ENCODE data around the gene ADAMTS7.
A peak's percentile ranks its signal among the peaks of the same experiment; 100 is the strongest.
"Not testable (repeated sequence)": the region's sequence is repeated elsewhere in the genome, so short reads cannot be mapped to it uniquely, and the experiment has no call there.

ADAMTS7 gene

DNA sequence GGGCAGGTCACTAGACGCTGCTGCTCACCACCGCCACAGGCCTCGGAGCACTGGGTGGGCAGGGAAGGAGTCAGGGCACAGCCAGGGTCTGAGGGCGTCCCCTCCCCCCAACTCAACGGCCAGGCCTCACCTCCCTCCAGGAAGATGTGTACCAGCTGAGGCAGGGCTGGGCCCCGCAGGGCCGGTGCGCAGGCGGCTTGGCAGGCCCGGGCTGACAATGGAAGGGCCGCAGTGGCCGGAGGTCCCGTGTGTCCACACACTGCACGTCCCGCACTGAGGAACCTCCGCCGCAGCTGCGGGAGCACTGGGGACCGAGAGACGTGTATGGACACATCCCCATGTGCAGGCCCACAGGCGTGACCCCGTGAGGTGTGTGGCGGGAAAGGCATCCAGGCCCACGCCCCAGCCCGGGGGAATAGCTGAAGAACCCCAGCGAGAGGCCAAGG lies 47.4 kb downstream of the ADAMTS7 start:
- TF ChIP-seq, protein P1, sequence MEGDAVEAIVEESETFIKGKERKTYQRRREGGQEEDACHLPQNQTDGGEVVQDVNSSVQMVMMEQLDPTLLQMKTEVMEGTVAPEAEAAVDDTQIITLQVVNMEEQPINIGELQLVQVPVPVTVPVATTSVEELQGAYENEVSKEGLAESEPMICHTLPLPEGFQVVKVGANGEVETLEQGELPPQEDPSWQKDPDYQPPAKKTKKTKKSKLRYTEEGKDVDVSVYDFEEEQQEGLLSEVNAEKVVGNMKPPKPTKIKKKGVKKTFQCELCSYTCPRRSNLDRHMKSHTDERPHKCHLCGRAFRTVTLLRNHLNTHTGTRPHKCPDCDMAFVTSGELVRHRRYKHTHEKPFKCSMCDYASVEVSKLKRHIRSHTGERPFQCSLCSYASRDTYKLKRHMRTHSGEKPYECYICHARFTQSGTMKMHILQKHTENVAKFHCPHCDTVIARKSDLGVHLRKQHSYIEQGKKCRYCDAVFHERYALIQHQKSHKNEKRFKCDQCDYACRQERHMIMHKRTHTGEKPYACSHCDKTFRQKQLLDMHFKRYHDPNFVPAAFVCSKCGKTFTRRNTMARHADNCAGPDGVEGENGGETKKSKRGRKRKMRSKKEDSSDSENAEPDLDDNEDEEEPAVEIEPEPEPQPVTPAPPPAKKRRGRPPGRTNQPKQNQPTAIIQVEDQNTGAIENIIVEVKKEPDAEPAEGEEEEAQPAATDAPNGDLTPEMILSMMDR (IDR thresholded peaks at IDR 0.05) = no peak
- H3K27ac ChIP-seq = no peak overlapping the region

GRCh38 chr15:78762985-78763795 lies 48.1 kb downstream of the ADAMTS7 start:
- Histone ChIP-seq H3K27ac (no peak overlapping the region), H3K4me3 (ENCODE audit: low read depth in 1 of 2, low read length in 1 of 2) (no peak overlapping the region), H3K36me3 (no peaks in the 10 kb centered on the region), H3K9me3 (no peaks in the 10 kb centered on the region), H3K4me1 (ENCODE audit: control insufficient read depth in 1 of 2, insufficient read depth in 1 of 2, low read depth in 1 of 2, low read length in 1 of 2) (peaks cover 17 to 25% of the 10 kb centered on the region in 2 experiments), H3K27me3 (no peaks in the 10 kb centered on the region)
- TF ChIP-seq, protein P1 (IDR thresholded peaks at IDR 0.05) = no peak

More for the DNA sequence above, 47.4 kb downstream of the ADAMTS7 start:
- no peak overlapping the region for H3K4me3 ChIP-seq (ENCODE audit: low read depth in 1 of 2, low read length in 1 of 2)
- H3K36me3 ChIP-seq = no peaks in the 10 kb centered on the region
- H3K4me1 ChIP-seq (ENCODE audit: control insufficient read depth in 1 of 2, insufficient read depth in 1 of 2, low read depth in 1 of 2, low read length in 1 of 2) = peaks cover 17 to 25% of the 10 kb centered on the region in 2 experiments
- no peaks in the 10 kb centered on the region for H3K9me3 ChIP-seq
- H3K27me3 ChIP-seq = no peaks in the 10 kb centered on the region

DNA sequence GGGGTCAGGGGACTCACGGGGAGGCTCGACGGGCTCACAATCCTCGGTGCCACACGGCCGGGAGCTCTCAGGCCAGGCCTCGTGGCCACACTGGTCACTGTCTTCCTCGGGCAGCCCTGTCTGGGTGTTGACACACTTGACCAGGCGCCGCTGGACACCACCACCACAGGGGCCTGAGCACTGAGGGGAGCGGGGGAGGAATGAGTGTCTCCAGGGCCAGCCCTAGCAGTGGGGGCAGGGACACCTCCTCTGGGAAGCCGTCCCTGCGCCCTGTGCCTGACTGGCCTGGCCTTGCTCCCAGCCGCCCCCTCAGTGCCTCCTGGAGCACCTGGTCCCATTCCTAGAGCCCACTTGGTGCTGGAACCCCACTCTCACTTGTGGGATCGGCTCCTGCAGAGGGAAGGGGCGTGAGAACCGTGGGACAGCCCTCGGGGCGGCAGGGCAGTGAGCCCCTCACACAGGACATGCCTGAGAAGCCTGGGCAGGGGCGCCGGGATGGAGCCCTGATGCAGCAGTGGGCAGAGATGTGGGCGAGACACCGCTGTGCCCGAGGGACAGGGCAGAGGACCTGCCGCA lies 48.8 kb downstream of the ADAMTS7 start:
- H3K4me3 ChIP-seq (ENCODE audit: low read depth in 1 of 2, low read length in 1 of 2); H3K27me3 ChIP-seq; H3K9me3 ChIP-seq; H3K36me3 ChIP-seq; H3K27ac ChIP-seq: not testable (repeated sequence)
- H3K4me1 ChIP-seq (ENCODE audit: control insufficient read depth in 1 of 2, insufficient read depth in 1 of 2, low read depth in 1 of 2, low read length in 1 of 2) = peaks cover 17 to 29% of the 10 kb centered on the region in 2 experiments

DNA sequence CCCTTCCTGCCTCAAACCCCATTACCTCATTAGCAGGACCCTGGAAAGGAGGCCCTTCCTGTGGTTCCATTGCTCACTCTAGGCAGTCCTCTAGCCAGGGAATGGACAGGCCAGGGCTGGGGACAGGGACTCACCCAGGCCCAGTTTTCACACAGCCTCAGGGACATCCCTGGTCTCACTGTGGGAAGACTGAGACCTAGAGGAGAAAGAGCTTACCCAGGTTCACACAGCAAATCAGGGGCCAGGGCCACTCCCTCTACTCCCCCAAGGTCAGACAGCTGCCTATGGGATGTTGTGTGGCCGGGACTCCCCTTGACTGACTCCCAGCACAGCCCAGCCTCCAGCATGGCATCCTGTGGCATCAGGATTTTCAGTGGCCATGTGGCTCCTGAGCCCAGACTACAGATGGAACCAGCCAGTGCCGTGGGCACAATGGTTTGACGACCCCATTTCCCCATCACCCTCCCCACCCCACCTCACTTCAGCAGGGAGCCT lies 49.3 kb downstream of the ADAMTS7 start:
- no peaks in the 10 kb centered on the region for H3K9me3 ChIP-seq
- H3K4me1 ChIP-seq (ENCODE audit: control insufficient read depth in 1 of 2, insufficient read depth in 1 of 2, low read depth in 1 of 2, low read length in 1 of 2) = peaks cover 23 to 34% of the 10 kb centered on the region in 2 experiments
- peak overlapping the region; percentile 68 for H3K27ac ChIP-seq
- peak overlapping the region; percentile 32 to 34 for H3K4me3 ChIP-seq (ENCODE audit: low read depth in 1 of 2, low read length in 1 of 2)
- no peaks in the 10 kb centered on the region for H3K36me3 ChIP-seq
- H3K27me3 ChIP-seq = no peaks in the 10 kb centered on the region
- TF ChIP-seq, protein P1 (IDR thresholded peaks at IDR 0.05) = no peak

GRCh38 chr15:78761475-78761874 lies 49.8 kb downstream of the ADAMTS7 start:
- not testable (repeated sequence) for H3K9me3 ChIP-seq, H3K36me3 ChIP-seq, H3K27me3 ChIP-seq
- Histone ChIP-seq H3K4me1 (ENCODE audit: control insufficient read depth in 1 of 2, insufficient read depth in 1 of 2, low read depth in 1 of 2, low read length in 1 of 2) (peaks cover 25 to 37% of the 10 kb centered on the region in 2 experiments), H3K4me3 (ENCODE audit: low read depth in 1 of 2, low read length in 1 of 2) (peak overlapping the region; percentile 32 to 34), H3K27ac (peak overlapping the region; percentile 68)

DNA sequence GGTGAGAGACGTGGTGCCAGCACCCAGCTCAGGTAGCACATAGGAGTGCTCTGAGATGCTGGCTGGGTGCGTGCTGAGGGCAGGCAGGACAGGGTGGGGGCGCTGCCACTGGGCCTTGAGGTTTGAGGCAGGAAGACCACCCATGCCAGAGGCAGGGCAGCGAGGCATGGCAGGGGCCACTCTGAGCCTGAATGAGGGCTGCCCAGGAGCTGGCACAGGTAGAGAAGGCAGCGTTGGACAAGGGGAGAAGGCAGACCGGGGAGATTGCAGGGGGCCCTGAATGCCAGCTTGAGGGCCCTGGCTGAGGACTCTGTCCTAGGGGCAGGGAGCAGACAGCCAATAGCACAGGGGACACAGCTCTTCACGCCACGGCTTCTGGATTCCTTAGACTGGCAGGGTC lies 50.2 kb downstream of the ADAMTS7 start:
- TF ChIP-seq, protein P1 (IDR thresholded peaks at IDR 0.05) = no peak
- peaks cover 25 to 37% of the 10 kb centered on the region in 2 experiments for H3K4me1 ChIP-seq (ENCODE audit: control insufficient read depth in 1 of 2, insufficient read depth in 1 of 2, low read depth in 1 of 2, low read length in 1 of 2)
- H3K4me3 ChIP-seq (ENCODE audit: low read depth in 1 of 2, low read length in 1 of 2) = no peak overlapping the region
- H3K9me3 ChIP-seq = no peaks in the 10 kb centered on the region
- peak overlapping the region; percentile 68 for H3K27ac ChIP-seq
- H3K27me3 ChIP-seq = no peaks in the 10 kb centered on the region
- H3K36me3 ChIP-seq = no peaks in the 10 kb centered on the region

GRCh38 chr15:78760091-78760882 lies 51.0 kb downstream of the ADAMTS7 start:
- H3K27ac ChIP-seq; H3K9me3 ChIP-seq; H3K4me3 ChIP-seq (ENCODE audit: low read depth in 1 of 2, low read length in 1 of 2); H3K27me3 ChIP-seq; H3K36me3 ChIP-seq: not testable (repeated sequence)
- H3K4me1 ChIP-seq (ENCODE audit: control insufficient read depth in 1 of 2, insufficient read depth in 1 of 2, low read depth in 1 of 2, low read length in 1 of 2) = peaks cover 25 to 37% of the 10 kb centered on the region in 2 experiments

GRCh38 chr15:78759361-78759998 lies 51.8 kb downstream of the ADAMTS7 start:
- H3K27ac ChIP-seq = not testable (repeated sequence)

More at GRCh38 chr15:78759361-78759998, 51.8 kb downstream of the ADAMTS7 start:
- H3K36me3 ChIP-seq; H3K27me3 ChIP-seq; H3K4me3 ChIP-seq (ENCODE audit: low read depth in 1 of 2, low read length in 1 of 2); H3K9me3 ChIP-seq: not testable (repeated sequence)
- peaks cover 25 to 37% of the 10 kb centered on the region in 2 experiments for H3K4me1 ChIP-seq (ENCODE audit: control insufficient read depth in 1 of 2, insufficient read depth in 1 of 2, low read depth in 1 of 2, low read length in 1 of 2)
